Ascending aorta (tissue), 2 donors: Measurements from ENCODE around the gene SPEF2. TPM values are rescaled to one million over a fixed set of nuclear protein-coding genes. Genes with fewer than 3 reads are reported as not detected.
A peak's percentile ranks its signal among the peaks of the same experiment; 100 is the strongest.

Experiments
- DNase-seq, 2 donors: peaks; one replicate each; pipeline ENCODE4 v3.0.0-alpha.2; 2019; ENCODE audit warnings: low spot score in 2 of 2
- H3K27ac ChIP-seq, 2 donors: fragments of 200-600 bp; sonication (generic); one replicate each; pipeline ENCODE4 v1.5.1; 2016 to 2017; ENCODE audit warnings: mild to moderate bottlenecking in 1 of 2
- H3K27me3 ChIP-seq: fragments of 200-600 bp; sonication (generic); one replicate; pipeline ENCODE4 v1.5.1; 2017
- H3K36me3 ChIP-seq, 2 donors: fragments of 200-600 bp; sonication (generic); one replicate each; pipeline ENCODE4 v1.5.1; 2016
- H3K4me1 ChIP-seq, 2 donors: fragments of 200-600 bp; sonication (generic); one replicate each; pipeline ENCODE4 v1.5.1; 2016 to 2017; ENCODE audit warnings: mild to moderate bottlenecking in 1 of 2
- H3K4me3 ChIP-seq, 2 donors: fragments of 200-600 bp; sonication (generic); one replicate each; pipeline ENCODE4 v1.5.1; 2016 to 2017; ENCODE audit warnings: mild to moderate bottlenecking in 1 of 2
- H3K9me3 ChIP-seq, 2 donors: fragments of 200-600 bp; sonication (generic); one replicate each; pipeline ENCODE4 v1.5.1; 2016
- intact Hi-C: fragments of 100-400 bp; cut with DNase I; formaldehyde crosslinking; loops from one replicate; pipeline ENCODE4 v1.15.1; 2023
- total RNA-seq: library from RNA; depleted of rRNA; stranded (reverse); fragments of >200 nt; gene quantifications from one replicate; pipeline ENCODE4 v1.1.0, GENCODE V29; 2016
- TF ChIP-seq, protein P1 (sequence below), 3 experiments: fragments of 200-600 bp in 2 of 3; fragments of 450-650 bp in 1 of 3; sonication (generic) in 2 of 3; IDR thresholded peaks; one replicate each; pipeline ENCODE4 v1.5.1; 2016 to 2019; ENCODE audit warnings: antibody characterized with exemption in 3 of 3, mild to moderate bottlenecking in 1 of 3, moderate library complexity in 1 of 3

Gene SPEF2
- total RNA-seq, 1 donor from 2014 or later, result 0.32 TPM

DNA sequence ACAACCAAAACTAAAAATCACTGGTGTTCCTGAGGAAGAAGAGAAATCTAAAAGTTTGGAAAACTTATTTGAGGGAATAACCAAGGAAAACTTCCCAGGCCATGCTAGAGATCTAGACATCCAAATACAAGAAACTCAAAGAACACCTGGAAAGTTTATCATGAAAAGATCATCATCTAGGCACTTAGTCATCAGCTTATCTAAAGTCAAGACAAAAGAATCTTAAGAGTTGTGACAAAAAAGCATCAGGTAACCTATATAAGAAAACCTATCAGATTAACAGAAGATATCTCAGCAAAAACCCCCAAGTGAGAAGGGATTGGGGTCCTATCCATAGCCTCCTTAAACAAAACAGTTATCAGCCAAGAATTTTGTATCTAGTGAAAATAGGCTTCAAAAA, 17.1 kb upstream of the SPEF2 start:
- TF ChIP-seq, protein P1, sequence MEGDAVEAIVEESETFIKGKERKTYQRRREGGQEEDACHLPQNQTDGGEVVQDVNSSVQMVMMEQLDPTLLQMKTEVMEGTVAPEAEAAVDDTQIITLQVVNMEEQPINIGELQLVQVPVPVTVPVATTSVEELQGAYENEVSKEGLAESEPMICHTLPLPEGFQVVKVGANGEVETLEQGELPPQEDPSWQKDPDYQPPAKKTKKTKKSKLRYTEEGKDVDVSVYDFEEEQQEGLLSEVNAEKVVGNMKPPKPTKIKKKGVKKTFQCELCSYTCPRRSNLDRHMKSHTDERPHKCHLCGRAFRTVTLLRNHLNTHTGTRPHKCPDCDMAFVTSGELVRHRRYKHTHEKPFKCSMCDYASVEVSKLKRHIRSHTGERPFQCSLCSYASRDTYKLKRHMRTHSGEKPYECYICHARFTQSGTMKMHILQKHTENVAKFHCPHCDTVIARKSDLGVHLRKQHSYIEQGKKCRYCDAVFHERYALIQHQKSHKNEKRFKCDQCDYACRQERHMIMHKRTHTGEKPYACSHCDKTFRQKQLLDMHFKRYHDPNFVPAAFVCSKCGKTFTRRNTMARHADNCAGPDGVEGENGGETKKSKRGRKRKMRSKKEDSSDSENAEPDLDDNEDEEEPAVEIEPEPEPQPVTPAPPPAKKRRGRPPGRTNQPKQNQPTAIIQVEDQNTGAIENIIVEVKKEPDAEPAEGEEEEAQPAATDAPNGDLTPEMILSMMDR (IDR thresholded peaks at IDR 0.05), result no peak
- Histone ChIP-seq H3K27me3 (no peaks in the 10 kb centered on the region), H3K27ac (no peak overlapping the region), H3K9me3 (peaks cover 0 to 9% of the 10 kb centered on the region in 2 donors), H3K4me3 (no peak overlapping the region), H3K36me3 (no peaks in the 10 kb centered on the region), H3K4me1 (no peaks in the 10 kb centered on the region)
- no peak for DNase-seq
- intact Hi-C loops, result no loop called here

DNA sequence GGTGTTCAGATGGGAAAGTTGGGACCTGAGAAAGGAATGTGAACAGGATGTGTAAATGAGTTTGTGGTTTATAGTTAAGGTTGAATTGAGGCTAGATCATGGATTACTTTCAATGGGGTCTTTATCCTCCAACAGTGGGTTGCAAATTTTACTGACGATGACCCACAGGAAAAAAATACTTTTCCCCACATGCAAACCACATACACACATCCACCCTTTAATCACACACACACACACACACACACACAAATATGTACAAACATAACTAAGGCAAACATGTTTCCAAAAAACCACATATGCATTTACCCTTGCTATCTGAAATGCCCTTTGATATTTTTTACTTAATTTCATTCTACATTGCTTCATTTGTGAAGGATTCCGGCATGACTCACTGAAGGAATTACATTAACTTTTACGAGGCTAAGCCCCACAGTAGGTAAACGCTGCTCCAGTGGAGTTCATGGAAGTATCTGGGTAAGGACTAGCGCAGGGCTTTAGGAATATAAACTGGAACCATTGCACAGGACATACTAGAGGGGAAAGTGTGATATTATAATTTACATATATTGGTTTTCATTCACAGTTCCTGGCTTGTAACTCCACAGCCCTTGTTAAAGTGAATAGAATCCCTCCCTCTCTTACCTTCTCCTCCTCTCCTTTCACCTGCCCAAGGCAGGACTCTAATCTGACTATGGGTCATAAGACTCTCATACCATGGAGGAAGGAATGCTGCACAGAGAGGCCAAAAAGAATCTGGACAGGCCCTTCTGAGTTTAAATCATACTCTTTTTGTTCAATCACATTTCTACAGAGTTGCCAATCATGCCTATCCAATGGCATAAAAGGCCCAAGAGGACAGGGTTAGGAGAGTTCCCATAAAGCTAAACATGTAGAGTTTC, 8.5 kb upstream of the SPEF2 start:
- no peak for DNase-seq
- intact Hi-C loops, result no loop called here

DNA sequence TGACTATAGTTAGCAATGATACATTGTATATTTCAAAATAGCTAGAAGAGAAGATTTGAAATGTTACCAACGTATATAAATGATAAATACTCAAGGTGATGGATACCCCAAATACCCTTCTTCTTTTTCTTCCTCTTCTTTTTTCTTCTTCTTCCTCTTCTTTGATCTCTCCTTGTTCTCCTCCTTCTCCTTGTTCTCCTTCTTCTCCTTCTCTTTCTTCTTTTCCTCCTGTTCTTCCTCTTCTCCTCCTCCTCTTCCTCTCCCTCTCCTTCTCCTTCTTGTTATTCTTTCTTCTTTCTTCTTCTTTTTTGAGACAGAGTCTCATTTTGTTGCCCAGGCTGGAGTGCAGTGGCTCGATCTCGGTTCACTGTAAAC, 616 bp upstream of the SPEF2 start:
- Histone ChIP-seq H3K4me1 (peaks cover 0 to 6% of the 10 kb centered on the region in 2 donors), H3K27me3 (no peaks in the 10 kb centered on the region), H3K36me3 (no peaks in the 10 kb centered on the region), H3K4me3 (peak overlapping the region; percentile 76 to 96), H3K27ac (no peak overlapping the region), H3K9me3 (no peaks in the 10 kb centered on the region)
- no peak for DNase-seq
- TF ChIP-seq, protein P1 (IDR thresholded peaks at IDR 0.05), result no peak
- intact Hi-C loops, result no loop called here

More for the DNA sequence above, 8.5 kb upstream of the SPEF2 start:
- peaks cover 0 to 6% of the 10 kb centered on the region in 2 donors for H3K9me3 ChIP-seq
- no peaks in the 10 kb centered on the region for H3K36me3 ChIP-seq
- no peak overlapping the region for H3K4me3 ChIP-seq
- no peak overlapping the region for H3K27ac ChIP-seq
- no peaks in the 10 kb centered on the region for H3K4me1 ChIP-seq
- no peaks in the 10 kb centered on the region for H3K27me3 ChIP-seq
- TF ChIP-seq, protein P1 (IDR thresholded peaks at IDR 0.05), result no peak

DNA sequence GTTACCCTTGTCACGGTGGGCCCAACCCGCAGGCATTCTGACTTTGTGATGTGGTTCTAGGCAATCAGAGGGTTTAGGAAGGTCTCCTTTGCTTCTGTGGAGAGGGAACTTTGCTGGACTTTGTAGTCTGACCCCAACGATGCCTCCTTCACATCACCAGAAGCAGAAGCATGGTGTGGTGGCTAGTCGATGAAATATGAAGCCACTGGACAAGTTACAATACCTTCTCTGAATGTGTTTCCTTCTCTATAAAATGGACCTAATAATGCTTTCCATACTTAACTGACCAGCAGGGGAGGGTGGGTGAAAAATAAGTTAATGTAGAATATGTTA, 607 bp downstream of the SPEF2 start:
- peak overlapping the region; percentile 2 to 45 for H3K27ac ChIP-seq
- H3K4me3 ChIP-seq, result peak overlapping the region; percentile 76 to 96
- H3K9me3 ChIP-seq, result no peaks in the 10 kb centered on the region
- peaks cover 0 to 6% of the 10 kb centered on the region in 2 donors for H3K4me1 ChIP-seq
- intact Hi-C loops, result no loop called here
- TF ChIP-seq, protein P1 (IDR thresholded peaks at IDR 0.05), result no peak
- no peaks in the 10 kb centered on the region for H3K27me3 ChIP-seq
- DNase-seq, result no peak
- no peaks in the 10 kb centered on the region for H3K36me3 ChIP-seq

DNA sequence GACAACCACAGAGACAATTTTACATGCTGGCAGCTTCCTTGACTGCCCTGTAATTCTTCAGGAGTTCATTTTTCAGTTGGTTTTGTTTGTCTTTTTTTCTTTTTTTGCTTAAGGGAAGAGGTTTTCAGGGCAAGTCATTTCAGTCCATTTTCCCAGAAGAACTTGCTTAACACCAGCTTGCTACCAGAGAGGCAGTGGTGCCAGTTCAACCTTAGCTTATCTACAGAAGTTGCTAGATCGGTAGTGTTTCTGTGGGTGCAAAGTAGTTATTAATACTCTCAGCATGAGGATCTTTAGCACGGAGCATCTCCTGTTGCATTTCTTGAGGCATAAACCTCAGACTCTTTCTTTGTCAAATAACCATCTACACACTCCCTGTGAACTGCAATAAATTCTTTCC, 1.1 kb downstream of the SPEF2 start:
- no peaks in the 10 kb centered on the region for H3K36me3 ChIP-seq
- H3K27ac ChIP-seq, result peak overlapping the region in 1 of 2 donors; percentile 45
- TF ChIP-seq, protein P1 (IDR thresholded peaks at IDR 0.05), result no peak
- peaks cover 0 to 6% of the 10 kb centered on the region in 2 donors for H3K4me1 ChIP-seq
- no peaks in the 10 kb centered on the region for H3K9me3 ChIP-seq
- intact Hi-C loops, result no loop called here
- peak overlapping the region; percentile 76 to 96 for H3K4me3 ChIP-seq
- H3K27me3 ChIP-seq, result no peaks in the 10 kb centered on the region
- no peak for DNase-seq
